LNCaP clone FGC (cell line): Measurements from ENCODE around the gene GTF2A1.

Source experiments
- DNase-seq: peaks from one replicate; pipeline ENCODE4 v3.0.0-alpha.2; 2011; ENCODE audit warnings: low read depth
- H3K4me3 ChIP-seq: 2 replicates; pipeline ENCODE4 v1.5.1; 2011; ENCODE audit warnings: mild to moderate bottlenecking, low read depth, low read length, control low read depth
- TF ChIP-seq, protein P1 (sequence below): IDR thresholded peaks from 2 replicates; pipeline ENCODE4 v1.5.1; 2012; ENCODE audit warnings: mild to moderate bottlenecking; ENCODE audit not compliant: control insufficient read depth, insufficient read depth; ENCODE audit errors: extremely low read depth

Gene GTF2A1

GRCh38 chr14:81170829-81171195 is 49.9 kb downstream of the GTF2A1 start:
- no peak for DNase-seq
- H3K4me3 ChIP-seq = no peak overlapping the region; the same call in 1 of the 2 replicates
- TF ChIP-seq, protein P1, sequence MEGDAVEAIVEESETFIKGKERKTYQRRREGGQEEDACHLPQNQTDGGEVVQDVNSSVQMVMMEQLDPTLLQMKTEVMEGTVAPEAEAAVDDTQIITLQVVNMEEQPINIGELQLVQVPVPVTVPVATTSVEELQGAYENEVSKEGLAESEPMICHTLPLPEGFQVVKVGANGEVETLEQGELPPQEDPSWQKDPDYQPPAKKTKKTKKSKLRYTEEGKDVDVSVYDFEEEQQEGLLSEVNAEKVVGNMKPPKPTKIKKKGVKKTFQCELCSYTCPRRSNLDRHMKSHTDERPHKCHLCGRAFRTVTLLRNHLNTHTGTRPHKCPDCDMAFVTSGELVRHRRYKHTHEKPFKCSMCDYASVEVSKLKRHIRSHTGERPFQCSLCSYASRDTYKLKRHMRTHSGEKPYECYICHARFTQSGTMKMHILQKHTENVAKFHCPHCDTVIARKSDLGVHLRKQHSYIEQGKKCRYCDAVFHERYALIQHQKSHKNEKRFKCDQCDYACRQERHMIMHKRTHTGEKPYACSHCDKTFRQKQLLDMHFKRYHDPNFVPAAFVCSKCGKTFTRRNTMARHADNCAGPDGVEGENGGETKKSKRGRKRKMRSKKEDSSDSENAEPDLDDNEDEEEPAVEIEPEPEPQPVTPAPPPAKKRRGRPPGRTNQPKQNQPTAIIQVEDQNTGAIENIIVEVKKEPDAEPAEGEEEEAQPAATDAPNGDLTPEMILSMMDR = no peak

DNA sequence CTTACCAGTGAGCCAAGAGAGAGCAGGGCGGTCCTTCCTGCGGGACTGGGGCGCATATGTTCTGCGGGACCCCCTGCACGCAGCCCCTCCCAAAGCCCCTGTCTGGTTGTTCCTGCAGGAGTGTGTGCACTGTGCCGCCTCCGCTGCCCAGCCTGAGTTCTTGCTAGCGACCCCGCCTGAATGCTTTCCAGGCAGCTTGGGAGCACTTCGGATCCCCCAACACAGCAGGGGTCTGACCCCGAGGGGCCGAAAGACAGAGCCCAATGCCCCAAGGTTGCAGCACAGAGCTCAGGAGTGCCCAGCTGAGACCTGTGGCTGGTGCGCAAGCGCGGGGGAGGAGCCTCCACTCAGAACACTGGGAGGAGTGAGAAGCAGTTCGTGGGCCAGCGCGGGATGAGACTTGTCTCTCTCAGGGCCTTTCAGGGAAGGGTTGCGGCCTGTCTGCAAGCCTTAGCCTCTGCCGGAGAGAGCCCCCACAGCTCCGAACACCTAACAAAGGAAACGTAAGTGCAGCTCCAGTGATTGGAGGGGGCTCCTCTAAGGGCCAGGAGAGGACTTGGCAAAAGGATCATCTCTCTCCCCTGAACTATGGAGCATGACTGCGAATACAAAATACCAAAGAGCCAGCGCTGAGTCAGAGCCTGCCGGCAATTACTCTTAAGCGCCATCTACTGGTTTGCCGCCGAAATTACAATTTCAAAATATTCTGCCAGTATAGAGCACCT is 50.5 kb downstream of the GTF2A1 start:
- peak; percentile 72 for DNase-seq
- TF ChIP-seq, protein P1 = peak; percentile 78
- H3K4me3 ChIP-seq = peak overlapping the region; percentile 75

GRCh38 chr14:81169711-81170103 is 51.1 kb downstream of the GTF2A1 start:
- TF ChIP-seq, protein P1 = no peak
- peak overlapping the region; percentile 75 for H3K4me3 ChIP-seq
- DNase-seq = no peak

- no peak for DNase-seq
- TF ChIP-seq, protein P1 = no peak
- peak overlapping the region; percentile 75 for H3K4me3 ChIP-seq
Measured at GRCh38 chr14:81169267-81169666, 51.5 kb downstream of the GTF2A1 start.

DNA sequence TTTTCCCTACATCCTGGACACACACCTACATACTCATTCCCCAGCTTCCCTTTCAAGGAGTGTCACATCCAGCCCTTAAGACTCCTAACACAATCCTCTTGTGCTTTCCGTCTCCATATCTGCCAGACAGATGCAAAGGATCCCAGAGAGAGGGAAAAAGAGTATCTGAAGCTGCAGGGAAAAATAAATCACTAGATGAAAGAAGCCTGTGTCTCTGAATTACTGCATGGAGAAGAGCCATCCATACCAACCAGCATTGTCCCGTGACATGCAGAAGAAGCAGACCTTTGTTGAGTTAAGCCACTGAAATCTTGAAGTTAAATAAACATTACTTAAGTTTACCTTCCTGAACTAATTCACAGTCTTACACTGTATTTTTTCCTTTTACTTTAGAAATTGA is 54.6 kb downstream of the GTF2A1 start:
- no peak overlapping the region for H3K4me3 ChIP-seq
- TF ChIP-seq, protein P1 = no peak
- DNase-seq = no peak

DNA sequence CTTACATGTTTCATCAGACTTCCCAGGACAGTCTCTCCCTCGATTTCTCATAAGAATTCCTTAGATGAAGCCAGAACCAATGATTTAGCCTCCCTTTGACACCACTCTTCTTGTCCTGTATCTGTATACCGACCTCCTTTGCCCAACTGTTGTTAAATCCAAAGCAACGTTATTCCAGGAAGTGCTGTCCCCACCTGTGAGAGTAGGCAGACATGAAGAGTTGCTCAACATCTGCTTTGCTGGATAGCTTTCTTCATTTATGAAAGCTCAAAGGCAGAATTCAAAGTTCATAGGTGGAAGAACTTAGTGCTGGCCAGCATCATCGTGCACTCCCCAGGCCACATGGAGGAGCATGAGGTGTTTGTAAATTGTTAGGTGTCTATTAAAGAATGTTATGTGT is 55.6 kb downstream of the GTF2A1 start:
- DNase-seq = no peak
- TF ChIP-seq, protein P1 = no peak
- no peak overlapping the region for H3K4me3 ChIP-seq

DNA sequence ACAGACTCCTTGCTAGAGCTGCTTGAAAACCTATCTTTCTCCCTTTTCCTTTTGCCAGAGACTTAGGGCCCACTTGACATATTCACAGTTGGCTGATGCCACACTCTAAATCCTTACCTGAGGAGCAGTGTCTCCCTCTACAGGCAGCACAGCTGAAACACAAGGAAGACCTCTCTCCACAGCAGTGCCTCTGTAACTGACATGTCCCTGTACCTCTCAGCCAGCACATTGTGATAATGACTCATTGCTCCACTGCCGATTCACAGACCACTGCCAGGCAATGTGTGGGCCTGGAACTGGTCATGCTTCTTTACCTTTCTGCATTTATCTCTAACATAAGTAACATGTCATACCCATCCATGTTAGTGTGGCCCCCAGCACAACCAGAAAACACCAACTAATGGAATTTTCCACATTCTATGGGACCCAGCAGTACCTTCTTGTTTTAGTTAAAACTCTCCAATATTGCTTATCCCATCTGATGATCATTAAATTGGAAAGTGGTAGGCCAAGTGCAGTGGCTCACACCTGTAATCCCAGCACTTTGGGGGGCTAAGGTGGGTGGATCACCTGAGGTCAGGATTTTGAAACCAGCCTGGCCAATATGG is 56.5 kb downstream of the GTF2A1 start:
- no peak overlapping the region for H3K4me3 ChIP-seq
- TF ChIP-seq, protein P1 = peak; percentile 85
- peak; percentile 60 for DNase-seq
